ENCODE results near the gene DGKZ. TPM values are rescaled to one million over a fixed set of nuclear protein-coding genes. Genes with fewer than 3 reads are reported as not detected.

The DGKZ gene
- total and polyA plus RNA-seq, 4 donors = 4.6 to 24.3 (median 14.4) TPM

DNA sequence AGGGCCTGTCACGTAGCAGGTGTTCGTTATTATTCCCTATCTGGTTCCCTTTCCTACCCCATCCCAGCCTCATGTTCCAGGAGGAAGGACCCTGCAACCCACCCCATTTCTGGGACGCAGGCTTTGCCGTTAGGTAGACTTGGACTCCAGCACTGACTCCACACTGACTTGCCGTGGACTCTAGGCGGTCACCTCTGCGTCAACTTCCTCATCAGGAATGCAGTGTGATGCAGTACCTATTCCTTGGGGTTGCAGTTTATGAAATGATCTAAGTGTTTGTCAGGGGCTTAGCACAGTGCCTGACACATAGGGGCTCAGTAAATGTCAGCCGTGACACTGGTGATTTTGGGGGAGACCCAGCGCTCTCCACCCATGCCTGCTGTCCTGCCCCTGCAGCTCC lies 16.8 kb downstream of the DGKZ start (continued):
- TF ChIP-seq EGR1 (IDR thresholded peaks at IDR 0.05; ENCODE audit: low read depth in 2 of 2) = no peak
- TF ChIP-seq YY1 (IDR thresholded peaks at IDR 0.05) = no peak
- no peak for TF ChIP-seq HNF4A (conservative IDR thresholded peaks at IDR 0.05)
- TF ChIP-seq TAF1 (conservative IDR thresholded peaks at IDR 0.05) = no peak
- TF ChIP-seq, protein P1, sequence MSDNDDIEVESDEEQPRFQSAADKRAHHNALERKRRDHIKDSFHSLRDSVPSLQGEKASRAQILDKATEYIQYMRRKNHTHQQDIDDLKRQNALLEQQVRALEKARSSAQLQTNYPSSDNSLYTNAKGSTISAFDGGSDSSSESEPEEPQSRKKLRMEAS (IDR thresholded peaks at IDR 0.05) = no peak

DNA sequence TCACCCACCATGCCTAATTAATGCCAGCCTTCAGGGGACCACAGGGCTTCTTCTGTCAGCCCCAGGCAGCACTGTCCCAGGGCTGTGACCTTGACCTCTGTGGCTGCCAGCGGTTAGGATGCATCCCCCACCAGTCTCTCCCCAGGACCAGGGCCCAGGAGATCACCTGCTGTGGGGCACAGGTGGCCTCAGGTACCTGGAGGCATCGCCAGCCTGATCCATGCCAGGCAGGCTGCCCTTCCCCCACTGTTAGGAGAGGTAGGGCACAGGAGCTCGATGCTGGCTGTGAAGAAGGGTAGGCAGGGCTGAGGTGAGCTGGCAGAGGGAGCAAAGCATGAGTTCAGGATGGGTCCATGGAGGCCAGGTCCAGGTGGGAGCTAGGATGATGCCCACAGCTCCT lies 17.5 kb downstream of the DGKZ start:
- H3K27ac ChIP-seq (ENCODE audit: low read depth in 1 of 2, low read length in 2 of 2) = no peak overlapping the region
- H3K4me1 ChIP-seq (ENCODE audit: control insufficient read depth in 4 of 4, insufficient read depth in 4 of 4, low read length in 3 of 4) = peaks cover 0 to 21% (median 12%) of the 10 kb centered on the region in 4 donors
- no peaks in the 10 kb centered on the region for H3K27me3 ChIP-seq (ENCODE audit: control insufficient read depth in 4 of 4, insufficient read depth in 4 of 4, low read length in 3 of 4)
- TF ChIP-seq, protein P2, sequence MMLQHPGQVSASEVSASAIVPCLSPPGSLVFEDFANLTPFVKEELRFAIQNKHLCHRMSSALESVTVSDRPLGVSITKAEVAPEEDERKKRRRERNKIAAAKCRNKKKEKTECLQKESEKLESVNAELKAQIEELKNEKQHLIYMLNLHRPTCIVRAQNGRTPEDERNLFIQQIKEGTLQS (IDR thresholded peaks at IDR 0.05) = no peak
- TF ChIP-seq, protein P3, sequence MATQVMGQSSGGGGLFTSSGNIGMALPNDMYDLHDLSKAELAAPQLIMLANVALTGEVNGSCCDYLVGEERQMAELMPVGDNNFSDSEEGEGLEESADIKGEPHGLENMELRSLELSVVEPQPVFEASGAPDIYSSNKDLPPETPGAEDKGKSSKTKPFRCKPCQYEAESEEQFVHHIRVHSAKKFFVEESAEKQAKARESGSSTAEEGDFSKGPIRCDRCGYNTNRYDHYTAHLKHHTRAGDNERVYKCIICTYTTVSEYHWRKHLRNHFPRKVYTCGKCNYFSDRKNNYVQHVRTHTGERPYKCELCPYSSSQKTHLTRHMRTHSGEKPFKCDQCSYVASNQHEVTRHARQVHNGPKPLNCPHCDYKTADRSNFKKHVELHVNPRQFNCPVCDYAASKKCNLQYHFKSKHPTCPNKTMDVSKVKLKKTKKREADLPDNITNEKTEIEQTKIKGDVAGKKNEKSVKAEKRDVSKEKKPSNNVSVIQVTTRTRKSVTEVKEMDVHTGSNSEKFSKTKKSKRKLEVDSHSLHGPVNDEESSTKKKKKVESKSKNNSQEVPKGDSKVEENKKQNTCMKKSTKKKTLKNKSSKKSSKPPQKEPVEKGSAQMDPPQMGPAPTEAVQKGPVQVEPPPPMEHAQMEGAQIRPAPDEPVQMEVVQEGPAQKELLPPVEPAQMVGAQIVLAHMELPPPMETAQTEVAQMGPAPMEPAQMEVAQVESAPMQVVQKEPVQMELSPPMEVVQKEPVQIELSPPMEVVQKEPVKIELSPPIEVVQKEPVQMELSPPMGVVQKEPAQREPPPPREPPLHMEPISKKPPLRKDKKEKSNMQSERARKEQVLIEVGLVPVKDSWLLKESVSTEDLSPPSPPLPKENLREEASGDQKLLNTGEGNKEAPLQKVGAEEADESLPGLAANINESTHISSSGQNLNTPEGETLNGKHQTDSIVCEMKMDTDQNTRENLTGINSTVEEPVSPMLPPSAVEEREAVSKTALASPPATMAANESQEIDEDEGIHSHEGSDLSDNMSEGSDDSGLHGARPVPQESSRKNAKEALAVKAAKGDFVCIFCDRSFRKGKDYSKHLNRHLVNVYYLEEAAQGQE (IDR thresholded peaks at IDR 0.05) = no peak
- TF ChIP-seq EGR1 (IDR thresholded peaks at IDR 0.05; ENCODE audit: low read depth in 2 of 2) = no peak
- no peak for TF ChIP-seq FOXA1 (IDR thresholded peaks at IDR 0.05)
- TF ChIP-seq, protein P4, sequence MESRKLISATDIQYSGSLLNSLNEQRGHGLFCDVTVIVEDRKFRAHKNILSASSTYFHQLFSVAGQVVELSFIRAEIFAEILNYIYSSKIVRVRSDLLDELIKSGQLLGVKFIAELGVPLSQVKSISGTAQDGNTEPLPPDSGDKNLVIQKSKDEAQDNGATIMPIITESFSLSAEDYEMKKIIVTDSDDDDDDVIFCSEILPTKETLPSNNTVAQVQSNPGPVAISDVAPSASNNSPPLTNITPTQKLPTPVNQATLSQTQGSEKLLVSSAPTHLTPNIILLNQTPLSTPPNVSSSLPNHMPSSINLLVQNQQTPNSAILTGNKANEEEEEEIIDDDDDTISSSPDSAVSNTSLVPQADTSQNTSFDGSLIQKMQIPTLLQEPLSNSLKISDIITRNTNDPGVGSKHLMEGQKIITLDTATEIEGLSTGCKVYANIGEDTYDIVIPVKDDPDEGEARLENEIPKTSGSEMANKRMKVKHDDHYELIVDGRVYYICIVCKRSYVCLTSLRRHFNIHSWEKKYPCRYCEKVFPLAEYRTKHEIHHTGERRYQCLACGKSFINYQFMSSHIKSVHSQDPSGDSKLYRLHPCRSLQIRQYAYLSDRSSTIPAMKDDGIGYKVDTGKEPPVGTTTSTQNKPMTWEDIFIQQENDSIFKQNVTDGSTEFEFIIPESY (IDR thresholded peaks at IDR 0.05) = no peak
- TF ChIP-seq, protein P5, sequence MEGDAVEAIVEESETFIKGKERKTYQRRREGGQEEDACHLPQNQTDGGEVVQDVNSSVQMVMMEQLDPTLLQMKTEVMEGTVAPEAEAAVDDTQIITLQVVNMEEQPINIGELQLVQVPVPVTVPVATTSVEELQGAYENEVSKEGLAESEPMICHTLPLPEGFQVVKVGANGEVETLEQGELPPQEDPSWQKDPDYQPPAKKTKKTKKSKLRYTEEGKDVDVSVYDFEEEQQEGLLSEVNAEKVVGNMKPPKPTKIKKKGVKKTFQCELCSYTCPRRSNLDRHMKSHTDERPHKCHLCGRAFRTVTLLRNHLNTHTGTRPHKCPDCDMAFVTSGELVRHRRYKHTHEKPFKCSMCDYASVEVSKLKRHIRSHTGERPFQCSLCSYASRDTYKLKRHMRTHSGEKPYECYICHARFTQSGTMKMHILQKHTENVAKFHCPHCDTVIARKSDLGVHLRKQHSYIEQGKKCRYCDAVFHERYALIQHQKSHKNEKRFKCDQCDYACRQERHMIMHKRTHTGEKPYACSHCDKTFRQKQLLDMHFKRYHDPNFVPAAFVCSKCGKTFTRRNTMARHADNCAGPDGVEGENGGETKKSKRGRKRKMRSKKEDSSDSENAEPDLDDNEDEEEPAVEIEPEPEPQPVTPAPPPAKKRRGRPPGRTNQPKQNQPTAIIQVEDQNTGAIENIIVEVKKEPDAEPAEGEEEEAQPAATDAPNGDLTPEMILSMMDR (IDR thresholded peaks at IDR 0.05; ENCODE audit: low read depth, low read length, missing input control) = no peak
- TF ChIP-seq JUND (IDR thresholded peaks at IDR 0.05) = no peak
- TF ChIP-seq TAF1 (conservative IDR thresholded peaks at IDR 0.05) = no peak
- TF ChIP-seq SP1 (IDR thresholded peaks at IDR 0.05) = no peak
- TF ChIP-seq RXRA (IDR thresholded peaks at IDR 0.05) = no peak
- TF ChIP-seq, protein P1 (IDR thresholded peaks at IDR 0.05) = no peak
- no peak for TF ChIP-seq HNF4G (IDR thresholded peaks at IDR 0.05)
- TF ChIP-seq RAD21 (IDR thresholded peaks at IDR 0.05) = no peak
- TF ChIP-seq FOXA2 (IDR thresholded peaks at IDR 0.05) = no peak
- no peak for TF ChIP-seq YY1 (IDR thresholded peaks at IDR 0.05)
- no peak for TF ChIP-seq HNF4A (conservative IDR thresholded peaks at IDR 0.05)
- no peak for TF ChIP-seq GABPA (IDR thresholded peaks at IDR 0.05 in 1 of 2, conservative IDR thresholded peaks at IDR 0.05 in 1 of 2)
- TF ChIP-seq NR2F2 (IDR thresholded peaks at IDR 0.05) = no peak
- DNase-seq (ENCODE audit: low spot score) = no peak
- no peak overlapping the region for H3K9ac ChIP-seq (ENCODE audit: low read depth in 1 of 2, low read length in 2 of 2)
- 76% methylated on average over 3 of the region's 3 CpGs for WGBS
- H3K4me3 ChIP-seq (ENCODE audit: low read depth in 1 of 3, low read length in 3 of 3) = no peak overlapping the region
- H3K9me3 ChIP-seq (ENCODE audit: control insufficient read depth in 4 of 4, low read length in 3 of 4) = no peaks in the 10 kb centered on the region
- peaks cover 0 to 9% (median under 1%) of the 10 kb centered on the region in 4 donors for H3K36me3 ChIP-seq (ENCODE audit: control insufficient read depth in 4 of 4, insufficient read depth in 3 of 4, low read depth in 1 of 4, low read length in 3 of 4)

All from liver (tissue), 9 donors.